22Rv1 (cell line): ENCODE measurements around the gene UCP3.

Experiments
- H3K27ac ChIP-seq: fragments of 450-650 bp; 2 replicates; pipeline ENCODE4 v1.5.1; 2017
- CTCF ChIP-seq: fragments of 450-650 bp; IDR thresholded peaks from 2 replicates; pipeline ENCODE4 v1.5.1; 2017; ENCODE audit warnings: mild to moderate bottlenecking
- ZFX ChIP-seq: fragments of 450-650 bp; IDR thresholded peaks from 2 replicates; pipeline ENCODE4 v1.6.1; 2017; ENCODE audit warnings: antibody characterized with exemption, borderline replicate concordance

The UCP3 gene

GRCh38 chr11:74023276-74023675 lies 14.4 kb upstream of the UCP3 start:
- TF ChIP-seq ZFX, result no peak
- no peak for TF ChIP-seq CTCF
- H3K27ac ChIP-seq, result no peak overlapping the region

GRCh38 chr11:74022546-74022945 lies 13.7 kb upstream of the UCP3 start:
- no peak overlapping the region for H3K27ac ChIP-seq
- TF ChIP-seq ZFX (no peak), CTCF (no peak)

- no peak overlapping the region for H3K27ac ChIP-seq
Observed at GRCh38 chr11:74021998-74022397, 13.1 kb upstream of the UCP3 start.

GRCh38 chr11:74020539-74020938 lies 11.7 kb upstream of the UCP3 start:
- H3K27ac ChIP-seq, result no peak overlapping the region

More at GRCh38 chr11:74021998-74022397, 13.1 kb upstream of the UCP3 start:
- TF ChIP-seq CTCF (no peak), ZFX (no peak)

GRCh38 chr11:74019860-74020259 lies 11.0 kb upstream of the UCP3 start:
- no peak overlapping the region for H3K27ac ChIP-seq
- TF ChIP-seq ZFX, result no peak
- TF ChIP-seq CTCF, result no peak

More at GRCh38 chr11:74020539-74020938, 11.7 kb upstream of the UCP3 start:
- TF ChIP-seq ZFX (no peak), CTCF (no peak)

- no peak overlapping the region for H3K27ac ChIP-seq
- TF ChIP-seq CTCF, result no peak
- TF ChIP-seq ZFX, result no peak
Observed at GRCh38 chr11:74019104-74019738, 10.3 kb upstream of the UCP3 start.

- TF ChIP-seq CTCF (no peak), ZFX (no peak)
- no peak overlapping the region for H3K27ac ChIP-seq
Observed at GRCh38 chr11:74018331-74019005, 9.6 kb upstream of the UCP3 start.
